ENCODE measurements around the gene PRKAR1B.

- TF ChIP-seq GATA2 (IDR thresholded peaks at IDR 0.05; ENCODE audit: low read depth, low read length) (no peak), GATA3 (IDR thresholded peaks at IDR 0.05; ENCODE audit: low read depth, low read length) (no peak)
Measured at GRCh38 chr7:668958-669357, 58.1 kb downstream of the PRKAR1B start.

Measured in SH-SY5Y (cell line).